GM23338 (cell line): ENCODE measurements around the gene CHP1. TPM values are rescaled to one million over a fixed set of nuclear protein-coding genes. Genes with fewer than 3 reads are reported as not detected.

Experiments
- ATAC-seq: fragments of 200-7000 bp; cut with Tn5 transposase; 3 replicates; pipeline ENCODE4 v1.9.1; 2020
- DNase-seq: peaks from one replicate; pipeline ENCODE4 v3.0.0-alpha.2; 2015; ENCODE audit warnings: low spot score
- H2AFZ ChIP-seq: fragments of 200-600 bp; sonication (generic); 2 replicates; pipeline ENCODE4 v1.8.0; 2016; ENCODE audit warnings: antibody characterized with exemption, mild to moderate bottlenecking, moderate library complexity
- H3F3A ChIP-seq: fragments of 200-600 bp; sonication (generic); replicated peaks from 2 replicates; pipeline ENCODE4 v1.8.0; 2017; ENCODE audit warnings: antibody characterized with exemption, mixed run types, low read depth
- H3K27ac ChIP-seq: fragments of 200-600 bp; sonication (generic); 2 replicates; pipeline ENCODE4 v1.6.1; 2016; ENCODE audit warnings: low read depth
- H3K27me3 ChIP-seq: fragments of 200-600 bp; sonication (generic); 2 replicates; pipeline ENCODE4 v1.8.0; 2016; ENCODE audit warnings: mild to moderate bottlenecking, mixed run types, moderate library complexity; ENCODE audit not compliant: insufficient read depth
- H3K36me3 ChIP-seq: fragments of 200-600 bp; sonication (generic); 2 replicates; pipeline ENCODE4 v1.8.0; 2016; ENCODE audit warnings: mild to moderate bottlenecking; ENCODE audit not compliant: insufficient read depth
- H3K4me1 ChIP-seq: fragments of 200-600 bp; sonication (generic); 2 replicates; pipeline ENCODE4 v1.8.0; 2016; ENCODE audit warnings: mild to moderate bottlenecking, moderate library complexity; ENCODE audit not compliant: insufficient read depth
- H3K4me2 ChIP-seq: fragments of 200-600 bp; sonication (generic); 2 replicates; pipeline ENCODE4 v1.7.1; 2017; ENCODE audit warnings: mixed run types
- H3K4me3 ChIP-seq: fragments of 200-600 bp; sonication (generic); 2 replicates; pipeline ENCODE4 v1.6.1; 2016; ENCODE audit warnings: mixed run types
- H3K79me2 ChIP-seq: fragments of 200-600 bp; sonication (generic); replicated peaks from 2 replicates; pipeline ENCODE4 v1.8.0; 2017; ENCODE audit warnings: mild to moderate bottlenecking; ENCODE audit not compliant: insufficient read depth
- H3K9me2 ChIP-seq: fragments of 200-600 bp; sonication (generic); 2 replicates; pipeline ENCODE4 v1.8.0; 2017; ENCODE audit not compliant: insufficient read depth
- H4K20me1 ChIP-seq: fragments of 200-600 bp; sonication (generic); replicated peaks from 2 replicates; pipeline ENCODE4 v1.8.0; 2017; ENCODE audit warnings: mild to moderate bottlenecking; ENCODE audit not compliant: insufficient read depth
- H3K27ac Mint-ChIP-seq: 2 replicates; pipeline ENCODE4 v1.8.0; 2020; ENCODE audit warnings: inconsistent platforms, mild to moderate bottlenecking, moderate library complexity, mixed read lengths
- H3K27me3 Mint-ChIP-seq: 3 replicates; pipeline ENCODE4 v1.8.0; 2022; ENCODE audit warnings: low read depth, mild to moderate bottlenecking, moderate library complexity, mixed read lengths, inconsistent platforms; ENCODE audit not compliant: insufficient read depth, poor library complexity
- H3K36me3 Mint-ChIP-seq: 3 replicates; pipeline ENCODE4 v1.8.0; 2021; ENCODE audit warnings: low read depth, mild to moderate bottlenecking, inconsistent platforms, moderate library complexity, mixed read lengths
- H3K4me1 Mint-ChIP-seq: 3 replicates; pipeline ENCODE4 v1.8.0; 2020; ENCODE audit warnings: mild to moderate bottlenecking, inconsistent platforms, mixed read lengths
- H3K4me3 Mint-ChIP-seq: 3 replicates; pipeline ENCODE4 v1.8.0; 2021; ENCODE audit warnings: moderate library complexity, mild to moderate bottlenecking, inconsistent platforms, mixed read lengths
- H3K9me3 Mint-ChIP-seq: 3 replicates; pipeline ENCODE4 v1.8.0; 2020; ENCODE audit warnings: moderate library complexity, mild to moderate bottlenecking, inconsistent platforms, mixed read lengths
- CREB1 ChIP-seq: fragments of 250-450 bp; sonication (Bioruptor Pico); IDR thresholded peaks from 2 replicates; pipeline ENCODE4 v1.5.0; 2020; ENCODE audit warnings: low read depth, mild to moderate bottlenecking, moderate library complexity
- ETS1 ChIP-seq: IDR thresholded peaks from 2 replicates; pipeline ENCODE4 v1.6.1; 2016; ENCODE audit warnings: antibody characterized with exemption
- EZH2 ChIP-seq: fragments of 200-600 bp; sonication (generic); IDR thresholded peaks from one replicate; pipeline ENCODE4 v1.8.0; 2017; ENCODE audit warnings: antibody characterized with exemption, mild to moderate bottlenecking, low read depth; ENCODE audit not compliant: unreplicated experiment
- EZH2phosphoT487 ChIP-seq: fragments of 200-600 bp; sonication (generic); IDR thresholded peaks from one replicate; pipeline ENCODE4 v1.8.1; 2018; ENCODE audit warnings: antibody characterized with exemption; ENCODE audit not compliant: unreplicated experiment
- JUNB ChIP-seq: IDR thresholded peaks from one replicate; pipeline ENCODE4 v1.6.1; 2016; ENCODE audit warnings: antibody characterized with exemption; ENCODE audit not compliant: unreplicated experiment
- NANOG ChIP-seq: IDR thresholded peaks from 2 replicates; pipeline ENCODE4 v1.6.1; 2016; ENCODE audit warnings: antibody characterized with exemption, borderline replicate concordance
- STAT1 ChIP-seq: IDR thresholded peaks from one replicate; pipeline ENCODE4 v1.6.1; 2016; ENCODE audit warnings: antibody characterized with exemption; ENCODE audit not compliant: unreplicated experiment
- ZNF114 ChIP-seq: fragments of 250-450 bp; sonication (Bioruptor Pico); IDR thresholded peaks from 2 replicates; pipeline ENCODE4 v1.5.0; 2020; ENCODE audit warnings: mild to moderate bottlenecking, moderate library complexity
- ZNF331 ChIP-seq: fragments of 250-450 bp; sonication (Bioruptor Pico); IDR thresholded peaks from 2 replicates; pipeline ENCODE4 v1.5.0; 2020; ENCODE audit warnings: low read depth, mild to moderate bottlenecking, moderate library complexity
- polyA plus RNA-seq: library from polyadenylated mRNA; unstranded; fragments of >200 nt; fragmentation: Nextera tagmentation; extraction: Ambion mirVana; gene quantifications from 2 replicates; pipeline ENCODE4 v1.2.1, GENCODE V29; 2016
- total RNA-seq: library from RNA; depleted of rRNA; stranded (reverse); fragments of >200 nt; shearing (Covaris generic); gene quantifications from 2 replicates; pipeline ENCODE4 v1.2.3, GENCODE V29; 2014
- TF ChIP-seq, protein P1 (sequence below), 2 experiments: fragments of 200-600 bp in 1 of 2; sonication (generic) in 1 of 2; conservative IDR thresholded peaks; 2 replicates each; pipeline versions ENCODE4 v1.5.1 to v1.6.1; 2016 to 2017; ENCODE audit warnings: antibody characterized with exemption in 2 of 2, low read depth in 2 of 2, mild to moderate bottlenecking in 2 of 2, moderate library complexity in 1 of 2
- TF ChIP-seq, protein P2 (sequence below): IDR thresholded peaks from one replicate; pipeline ENCODE4 v1.6.1; 2018; ENCODE audit warnings: antibody characterized with exemption; ENCODE audit not compliant: unreplicated experiment
- TF ChIP-seq, protein P3 (sequence below): fragments of 250-450 bp; sonication (Bioruptor Pico); IDR thresholded peaks from 2 replicates; pipeline ENCODE4 v1.5.0; 2020; ENCODE audit warnings: mild to moderate bottlenecking, moderate library complexity

Gene CHP1
- total and polyA plus RNA-seq, 2 experiments from 2014 or later = 62.3 to 109 TPM

DNA sequence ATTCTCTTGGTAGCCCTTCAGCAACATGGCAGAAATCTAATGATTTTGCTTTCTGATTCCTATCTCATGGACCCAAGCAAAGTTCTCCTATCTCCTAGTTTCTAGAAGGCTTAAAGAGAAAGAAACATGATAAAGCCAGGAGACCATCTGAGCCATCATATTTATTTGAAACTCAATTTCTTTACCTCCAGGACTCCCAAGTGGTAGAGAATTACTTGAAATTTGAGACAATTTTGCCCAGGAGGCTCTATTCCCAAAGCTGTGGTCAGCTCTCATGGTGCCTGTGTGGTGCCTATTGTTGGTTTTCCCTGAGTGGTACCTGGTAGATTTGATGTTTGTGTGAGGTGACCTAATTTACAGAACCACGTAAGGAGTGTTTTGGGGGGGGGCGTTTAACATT is 38.8 kb downstream of the CHP1 start (continued):
- TF ChIP-seq NANOG (no peak), EZH2phosphoT487 (no peak), JUNB (no peak), EZH2 (no peak), CREB1 (CRISPR knock-in tag) (no peak), ZNF114 (CRISPR knock-in tag) (no peak), STAT1 (no peak), ETS1 (no peak), ZNF331 (CRISPR knock-in tag) (no peak)

- no peaks in the 10 kb centered on the region for H3K4me1 Mint-ChIP-seq
- H3K27me3 Mint-ChIP-seq = no peaks in the 10 kb centered on the region
- Histone ChIP-seq H3F3A (no peaks in the 10 kb centered on the region), H3K27ac (no peak overlapping the region), H2AFZ (no peak overlapping the region), H3K4me2 (no peak overlapping the region), H3K9me2 (no peaks in the 10 kb centered on the region), H3K4me3 (no peak overlapping the region), H3K79me2 (no peaks in the 10 kb centered on the region), H3K27me3 (no peaks in the 10 kb centered on the region), H4K20me1 (no peaks in the 10 kb centered on the region), H3K4me1 (no peaks in the 10 kb centered on the region), H3K36me3 (peaks cover 13% of the 10 kb centered on the region; the same call in 1 of the 2 replicates)
- no peaks in the 10 kb centered on the region for H3K9me3 Mint-ChIP-seq
- H3K4me3 Mint-ChIP-seq = no peak overlapping the region
- H3K36me3 Mint-ChIP-seq = peaks cover 32% of the 10 kb centered on the region
- ATAC-seq (no peak), DNase-seq (no peak)
- H3K27ac Mint-ChIP-seq = no peak overlapping the region
- TF ChIP-seq EZH2 (no peak), ETS1 (no peak), STAT1 (no peak), JUNB (no peak)
- TF ChIP-seq, protein P1, sequence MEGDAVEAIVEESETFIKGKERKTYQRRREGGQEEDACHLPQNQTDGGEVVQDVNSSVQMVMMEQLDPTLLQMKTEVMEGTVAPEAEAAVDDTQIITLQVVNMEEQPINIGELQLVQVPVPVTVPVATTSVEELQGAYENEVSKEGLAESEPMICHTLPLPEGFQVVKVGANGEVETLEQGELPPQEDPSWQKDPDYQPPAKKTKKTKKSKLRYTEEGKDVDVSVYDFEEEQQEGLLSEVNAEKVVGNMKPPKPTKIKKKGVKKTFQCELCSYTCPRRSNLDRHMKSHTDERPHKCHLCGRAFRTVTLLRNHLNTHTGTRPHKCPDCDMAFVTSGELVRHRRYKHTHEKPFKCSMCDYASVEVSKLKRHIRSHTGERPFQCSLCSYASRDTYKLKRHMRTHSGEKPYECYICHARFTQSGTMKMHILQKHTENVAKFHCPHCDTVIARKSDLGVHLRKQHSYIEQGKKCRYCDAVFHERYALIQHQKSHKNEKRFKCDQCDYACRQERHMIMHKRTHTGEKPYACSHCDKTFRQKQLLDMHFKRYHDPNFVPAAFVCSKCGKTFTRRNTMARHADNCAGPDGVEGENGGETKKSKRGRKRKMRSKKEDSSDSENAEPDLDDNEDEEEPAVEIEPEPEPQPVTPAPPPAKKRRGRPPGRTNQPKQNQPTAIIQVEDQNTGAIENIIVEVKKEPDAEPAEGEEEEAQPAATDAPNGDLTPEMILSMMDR (conservative IDR thresholded peaks at IDR 0.05; ENCODE audit: low read depth in 2 of 2) = no peak
- TF ChIP-seq, protein P2, sequence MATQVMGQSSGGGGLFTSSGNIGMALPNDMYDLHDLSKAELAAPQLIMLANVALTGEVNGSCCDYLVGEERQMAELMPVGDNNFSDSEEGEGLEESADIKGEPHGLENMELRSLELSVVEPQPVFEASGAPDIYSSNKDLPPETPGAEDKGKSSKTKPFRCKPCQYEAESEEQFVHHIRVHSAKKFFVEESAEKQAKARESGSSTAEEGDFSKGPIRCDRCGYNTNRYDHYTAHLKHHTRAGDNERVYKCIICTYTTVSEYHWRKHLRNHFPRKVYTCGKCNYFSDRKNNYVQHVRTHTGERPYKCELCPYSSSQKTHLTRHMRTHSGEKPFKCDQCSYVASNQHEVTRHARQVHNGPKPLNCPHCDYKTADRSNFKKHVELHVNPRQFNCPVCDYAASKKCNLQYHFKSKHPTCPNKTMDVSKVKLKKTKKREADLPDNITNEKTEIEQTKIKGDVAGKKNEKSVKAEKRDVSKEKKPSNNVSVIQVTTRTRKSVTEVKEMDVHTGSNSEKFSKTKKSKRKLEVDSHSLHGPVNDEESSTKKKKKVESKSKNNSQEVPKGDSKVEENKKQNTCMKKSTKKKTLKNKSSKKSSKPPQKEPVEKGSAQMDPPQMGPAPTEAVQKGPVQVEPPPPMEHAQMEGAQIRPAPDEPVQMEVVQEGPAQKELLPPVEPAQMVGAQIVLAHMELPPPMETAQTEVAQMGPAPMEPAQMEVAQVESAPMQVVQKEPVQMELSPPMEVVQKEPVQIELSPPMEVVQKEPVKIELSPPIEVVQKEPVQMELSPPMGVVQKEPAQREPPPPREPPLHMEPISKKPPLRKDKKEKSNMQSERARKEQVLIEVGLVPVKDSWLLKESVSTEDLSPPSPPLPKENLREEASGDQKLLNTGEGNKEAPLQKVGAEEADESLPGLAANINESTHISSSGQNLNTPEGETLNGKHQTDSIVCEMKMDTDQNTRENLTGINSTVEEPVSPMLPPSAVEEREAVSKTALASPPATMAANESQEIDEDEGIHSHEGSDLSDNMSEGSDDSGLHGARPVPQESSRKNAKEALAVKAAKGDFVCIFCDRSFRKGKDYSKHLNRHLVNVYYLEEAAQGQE = no peak
- TF ChIP-seq, protein P3, sequence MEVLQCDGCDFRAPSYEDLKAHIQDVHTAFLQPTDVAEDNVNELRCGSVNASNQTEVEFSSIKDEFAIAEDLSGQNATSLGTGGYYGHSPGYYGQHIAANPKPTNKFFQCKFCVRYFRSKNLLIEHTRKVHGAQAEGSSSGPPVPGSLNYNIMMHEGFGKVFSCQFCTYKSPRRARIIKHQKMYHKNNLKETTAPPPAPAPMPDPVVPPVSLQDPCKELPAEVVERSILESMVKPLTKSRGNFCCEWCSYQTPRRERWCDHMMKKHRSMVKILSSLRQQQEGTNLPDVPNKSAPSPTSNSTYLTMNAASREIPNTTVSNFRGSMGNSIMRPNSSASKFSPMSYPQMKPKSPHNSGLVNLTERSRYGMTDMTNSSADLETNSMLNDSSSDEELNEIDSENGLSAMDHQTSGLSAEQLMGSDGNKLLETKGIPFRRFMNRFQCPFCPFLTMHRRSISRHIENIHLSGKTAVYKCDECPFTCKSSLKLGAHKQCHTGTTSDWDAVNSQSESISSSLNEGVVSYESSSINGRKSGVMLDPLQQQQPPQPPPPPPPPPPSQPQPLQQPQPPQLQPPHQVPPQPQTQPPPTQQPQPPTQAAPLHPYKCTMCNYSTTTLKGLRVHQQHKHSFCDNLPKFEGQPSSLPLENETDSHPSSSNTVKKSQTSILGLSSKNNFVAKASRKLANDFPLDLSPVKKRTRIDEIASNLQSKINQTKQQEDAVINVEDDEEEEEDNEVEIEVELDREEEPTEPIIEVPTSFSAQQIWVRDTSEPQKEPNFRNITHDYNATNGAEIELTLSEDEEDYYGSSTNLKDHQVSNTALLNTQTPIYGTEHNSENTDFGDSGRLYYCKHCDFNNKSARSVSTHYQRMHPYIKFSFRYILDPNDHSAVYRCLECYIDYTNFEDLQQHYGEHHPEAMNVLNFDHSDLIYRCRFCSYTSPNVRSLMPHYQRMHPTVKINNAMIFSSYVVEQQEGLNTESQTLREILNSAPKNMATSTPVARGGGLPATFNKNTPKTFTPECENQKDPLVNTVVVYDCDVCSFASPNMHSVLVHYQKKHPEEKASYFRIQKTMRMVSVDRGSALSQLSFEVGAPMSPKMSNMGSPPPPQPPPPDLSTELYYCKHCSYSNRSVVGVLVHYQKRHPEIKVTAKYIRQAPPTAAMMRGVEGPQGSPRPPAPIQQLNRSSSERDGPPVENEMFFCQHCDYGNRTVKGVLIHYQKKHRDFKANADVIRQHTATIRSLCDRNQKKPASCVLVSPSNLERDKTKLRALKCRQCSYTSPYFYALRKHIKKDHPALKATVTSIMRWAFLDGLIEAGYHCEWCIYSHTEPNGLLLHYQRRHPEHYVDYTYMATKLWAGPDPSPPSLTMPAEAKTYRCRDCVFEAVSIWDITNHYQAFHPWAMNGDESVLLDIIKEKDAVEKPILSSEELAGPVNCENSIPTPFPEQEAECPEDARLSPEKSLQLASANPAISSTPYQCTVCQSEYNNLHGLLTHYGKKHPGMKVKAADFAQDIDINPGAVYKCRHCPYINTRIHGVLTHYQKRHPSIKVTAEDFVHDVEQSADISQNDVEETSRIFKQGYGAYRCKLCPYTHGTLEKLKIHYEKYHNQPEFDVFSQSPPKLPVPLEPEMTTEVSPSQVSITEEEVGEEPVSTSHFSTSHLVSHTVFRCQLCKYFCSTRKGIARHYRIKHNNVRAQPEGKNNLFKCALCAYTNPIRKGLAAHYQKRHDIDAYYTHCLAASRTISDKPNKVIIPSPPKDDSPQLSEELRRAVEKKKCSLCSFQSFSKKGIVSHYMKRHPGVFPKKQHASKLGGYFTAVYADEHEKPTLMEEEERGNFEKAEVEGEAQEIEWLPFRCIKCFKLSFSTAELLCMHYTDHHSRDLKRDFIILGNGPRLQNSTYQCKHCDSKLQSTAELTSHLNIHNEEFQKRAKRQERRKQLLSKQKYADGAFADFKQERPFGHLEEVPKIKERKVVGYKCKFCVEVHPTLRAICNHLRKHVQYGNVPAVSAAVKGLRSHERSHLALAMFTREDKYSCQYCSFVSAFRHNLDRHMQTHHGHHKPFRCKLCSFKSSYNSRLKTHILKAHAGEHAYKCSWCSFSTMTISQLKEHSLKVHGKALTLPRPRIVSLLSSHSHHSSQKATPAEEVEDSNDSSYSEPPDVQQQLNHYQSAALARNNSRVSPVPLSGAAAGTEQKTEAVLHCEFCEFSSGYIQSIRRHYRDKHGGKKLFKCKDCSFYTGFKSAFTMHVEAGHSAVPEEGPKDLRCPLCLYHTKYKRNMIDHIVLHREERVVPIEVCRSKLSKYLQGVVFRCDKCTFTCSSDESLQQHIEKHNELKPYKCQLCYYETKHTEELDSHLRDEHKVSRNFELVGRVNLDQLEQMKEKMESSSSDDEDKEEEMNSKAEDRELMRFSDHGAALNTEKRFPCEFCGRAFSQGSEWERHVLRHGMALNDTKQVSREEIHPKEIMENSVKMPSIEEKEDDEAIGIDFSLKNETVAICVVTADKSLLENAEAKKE (CRISPR knock-in tag) = no peak
These were observed 45.8 kb downstream of the CHP1 start for GRCh38 chr15:41276831-41277230.
